GM12878 (cell line): Measurements from ENCODE around the gene VAMP3. TPM values are rescaled to one million over a fixed set of nuclear protein-coding genes. Genes with fewer than 3 reads are reported as not detected.

ENCODE experiments used
- GABPA ChIP-seq: IDR thresholded peaks from 2 replicates; pipeline ENCODE4 v1.6.1; 2014; ENCODE audit warnings: antibody characterized with exemption, low read depth, mild to moderate bottlenecking, inconsistent platforms
- IKZF2 ChIP-seq, 2 experiments: fragments of 450-650 bp; IDR thresholded peaks; 2 replicates each; pipeline ENCODE4 v1.6.1; 2017; ENCODE audit warnings: mild to moderate bottlenecking in 2 of 2, moderate library complexity in 2 of 2
- MLLT1 ChIP-seq: fragments of 450-650 bp; IDR thresholded peaks from 2 replicates; pipeline ENCODE4 v1.6.1; 2016; ENCODE audit warnings: mild to moderate bottlenecking
- NFYA ChIP-seq: IDR thresholded peaks from 2 replicates; pipeline ENCODE4 v1.6.1; 2011; ENCODE audit warnings: low read depth, mild to moderate bottlenecking, low read length, improper control_type of control experiment, borderline replicate concordance
- RELA ChIP-seq: fragments of 450-650 bp; IDR thresholded peaks from 2 replicates; pipeline ENCODE4 v1.8.0; 2014; ENCODE audit warnings: borderline replicate concordance; ENCODE audit not compliant: partially characterized antibody
- ZBTB4 ChIP-seq: fragments of 450-650 bp; formaldehyde crosslinking; IDR thresholded peaks from 2 replicates; pipeline ENCODE4 v1.4.0; 2022; ENCODE audit warnings: mild to moderate bottlenecking, moderate library complexity
- polyA plus RNA-seq, 11 experiments: library from polyadenylated mRNA; depleted of rRNA in 4 of 11; unstranded in 6 of 11; stranded (reverse) in 5 of 11; fragments of >200 nt; fragmentation: Nextera tagmentation in 4 of 11; fragmentation: Illumina TruSeq in 1 of 11; extraction: Ambion mirVana in 4 of 11; extraction: Trizol in 1 of 11; gene quantifications; 1 replicate in 1 of 11; 2 replicates in 10 of 11; pipeline versions ENCODE4 v1.2.1 to v1.2.3, GENCODE V29; 2011 to 2016; ENCODE audit warnings: inconsistent platforms in 2 of 11, missing spikeins in 2 of 11, low read depth in 1 of 11
- total RNA-seq, 4 experiments: library from RNA; depleted of rRNA in 3 of 4; stranded (reverse); fragments of >200 nt in 3 of 4; fragmentation: Illumina TruSeq in 1 of 4; extraction: Trizol in 1 of 4; gene quantifications; 2 replicates each; pipeline versions ENCODE4 v1.2.1 to v1.2.3, GENCODE V29; 2013 to 2021

The VAMP3 gene
- total and polyA plus RNA-seq, 10 of the 15 experiments (the other 5 are each of a cell fraction or from before 2014, with no cell fraction given) = 4.8 to 24.9 (median 9.7) TPM

GRCh38 chr1:7770997-7771822 lies at the start of gene VAMP3 (continued):
- TF ChIP-seq ZBTB4 (CRISPR knock-in tag) (no peak), GABPA (peak; percentile 47; the same call in 1 of the 2 replicates), IKZF2 (IDR thresholded peaks at IDR 0.05) (no peak), MLLT1 (no peak), NFYA (no peak), RELA (no peak)
